ENCODE data around the gene DENND10. TPM values are rescaled to one million over a fixed set of nuclear protein-coding genes. Genes with fewer than 3 reads are reported as not detected.

Gene DENND10
- total RNA-seq, 2 experiments from 2014 or later, result 40.4 to 45.6 TPM

DNA sequence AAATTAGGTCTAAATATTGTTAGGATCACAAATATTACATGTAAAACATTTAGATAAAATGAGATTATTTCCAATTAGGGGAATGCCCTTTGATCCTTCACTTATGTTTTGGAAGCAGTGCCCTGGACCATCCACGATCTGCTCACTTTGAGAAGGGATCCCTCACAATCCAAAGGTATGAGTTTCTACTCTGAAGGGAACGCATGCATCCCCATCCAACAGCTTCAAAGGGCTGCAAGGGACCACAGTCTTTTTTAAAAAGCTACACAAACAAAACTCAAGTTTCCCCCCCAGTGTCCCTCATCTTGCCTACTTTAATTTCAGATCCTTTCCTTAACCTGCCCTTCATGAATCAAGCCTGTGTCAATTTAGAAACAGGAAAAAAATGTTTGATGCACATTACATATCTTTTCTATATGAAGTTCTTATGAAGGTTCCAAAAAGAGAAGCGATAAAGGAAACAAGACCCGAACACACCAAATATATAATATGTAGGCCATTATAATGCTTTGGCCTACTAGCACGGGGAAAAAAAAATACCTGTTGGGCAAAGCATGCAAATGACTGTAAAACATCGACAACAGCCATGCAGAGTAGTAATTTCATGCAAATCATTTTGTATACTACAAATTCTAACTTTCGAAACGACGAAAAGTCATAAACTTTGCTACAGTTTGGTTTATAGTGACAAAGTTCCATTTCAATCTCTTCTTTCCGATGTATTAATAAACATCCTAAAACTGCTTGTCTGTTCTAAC is 25.3 kb upstream of the DENND10 start:
- Mint-ChIP-seq H3K9me3 (no peaks in the 10 kb centered on the region), H3K36me3 (ENCODE audit: low read depth) (peaks cover 39% of the 10 kb centered on the region), H3K4me3 (peak overlapping the region; percentile 100), H3K27ac (peak overlapping the region; percentile 99), H3K27me3 (no peaks in the 10 kb centered on the region), H3K4me1 (ENCODE audit: low read depth) (peaks cover 66% of the 10 kb centered on the region)
- DNase-seq (no peak), ATAC-seq (ENCODE audit: poor library complexity) (no peak)
- peaks cover 3% of the 10 kb centered on the region for H3K36me3 ChIP-seq (ENCODE audit: insufficient read depth, low read length)
- no peaks in the 10 kb centered on the region for H3K9me3 ChIP-seq (ENCODE audit: control insufficient read depth in 1 of 2, insufficient read depth in 1 of 2, low read length in 2 of 2)
- no peaks in the 10 kb centered on the region for H3K27me3 ChIP-seq (ENCODE audit: control insufficient read depth in 1 of 2, insufficient read depth in 2 of 2, low read length in 2 of 2)
- TF ChIP-seq, protein P1, sequence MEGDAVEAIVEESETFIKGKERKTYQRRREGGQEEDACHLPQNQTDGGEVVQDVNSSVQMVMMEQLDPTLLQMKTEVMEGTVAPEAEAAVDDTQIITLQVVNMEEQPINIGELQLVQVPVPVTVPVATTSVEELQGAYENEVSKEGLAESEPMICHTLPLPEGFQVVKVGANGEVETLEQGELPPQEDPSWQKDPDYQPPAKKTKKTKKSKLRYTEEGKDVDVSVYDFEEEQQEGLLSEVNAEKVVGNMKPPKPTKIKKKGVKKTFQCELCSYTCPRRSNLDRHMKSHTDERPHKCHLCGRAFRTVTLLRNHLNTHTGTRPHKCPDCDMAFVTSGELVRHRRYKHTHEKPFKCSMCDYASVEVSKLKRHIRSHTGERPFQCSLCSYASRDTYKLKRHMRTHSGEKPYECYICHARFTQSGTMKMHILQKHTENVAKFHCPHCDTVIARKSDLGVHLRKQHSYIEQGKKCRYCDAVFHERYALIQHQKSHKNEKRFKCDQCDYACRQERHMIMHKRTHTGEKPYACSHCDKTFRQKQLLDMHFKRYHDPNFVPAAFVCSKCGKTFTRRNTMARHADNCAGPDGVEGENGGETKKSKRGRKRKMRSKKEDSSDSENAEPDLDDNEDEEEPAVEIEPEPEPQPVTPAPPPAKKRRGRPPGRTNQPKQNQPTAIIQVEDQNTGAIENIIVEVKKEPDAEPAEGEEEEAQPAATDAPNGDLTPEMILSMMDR (IDR thresholded peaks at IDR 0.05), result no peak
- H3K4me1 ChIP-seq (ENCODE audit: insufficient read depth, low read length), result peaks cover 48% of the 10 kb centered on the region
- ChIA-PET POLR2A (interaction anchor here (0.9 to 5.1 kb wide), 7 partner anchors 8 to 47 kb away, joined by 4 to 41 read pairs (median 5); partner anchors contain the start of gene DENND10), CTCF (interaction anchor here (0.6 to 1.5 kb wide), 2 partner anchors 26 to 679 kb away, joined by 3 to 4 read pairs; partner anchors contain the start of gene DENND10)
- peak overlapping the region; percentile 99 for H3K4me3 ChIP-seq (ENCODE audit: low read length)
- intact Hi-C loops (cut with DNase I, micrococcal nuclease), result loop anchor here (5.0 to 10.0 kb wide), 3 partner anchors 324 to 794 kb away; partner anchors contain the start of genes CACUL1 (in 1 of the 2), MCMBP (in 1 of the 2) and TIAL1 (in 1 of the 2)
- H3K27ac ChIP-seq (ENCODE audit: low read depth in 1 of 2, low read length in 2 of 2), result peak overlapping the region in 1 of 2 donors; percentile 33

DNA sequence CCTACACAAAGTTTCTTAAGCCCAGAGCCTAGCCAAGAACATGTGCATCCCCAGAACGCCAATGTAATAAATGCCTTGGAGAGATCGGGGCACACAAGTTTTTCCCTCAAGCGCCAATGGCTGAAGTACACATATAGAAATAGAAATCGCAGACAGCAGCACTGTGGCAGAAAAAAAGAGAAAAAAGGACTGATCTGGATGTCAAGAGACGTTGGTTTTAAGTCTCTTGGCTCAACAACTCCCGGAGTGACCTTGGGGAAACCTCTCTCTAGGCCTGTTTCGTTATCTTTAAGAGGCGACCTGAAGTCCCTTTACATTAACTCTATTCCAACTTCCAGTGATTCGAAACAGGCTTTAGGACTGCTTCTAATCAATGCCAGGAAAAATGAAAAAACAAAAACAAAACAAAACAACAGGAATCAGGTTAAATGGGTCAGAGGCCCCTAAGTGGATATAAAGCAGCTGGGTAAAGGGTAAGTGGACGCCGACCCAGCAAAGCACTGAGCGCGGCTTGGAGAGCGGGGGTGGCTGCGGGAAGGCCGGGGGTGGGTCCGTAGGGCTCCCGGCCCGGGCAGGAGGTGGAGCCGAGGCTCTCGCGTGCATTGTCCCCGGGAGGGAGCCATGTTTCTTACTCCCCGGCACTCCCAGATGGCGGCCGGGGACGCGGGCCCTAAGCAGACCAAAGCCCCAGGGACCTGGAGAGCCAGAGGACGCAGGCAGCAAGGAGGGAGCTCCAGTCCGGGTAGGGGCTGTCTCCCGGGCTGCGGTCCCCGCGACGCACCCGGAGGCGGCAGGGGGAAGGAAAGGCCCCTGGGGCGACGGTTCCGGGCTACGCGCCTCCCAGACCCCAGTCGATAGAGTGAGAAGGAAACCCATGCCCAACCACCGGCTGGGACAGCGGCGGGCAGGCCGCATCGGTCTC is 24.1 kb upstream of the DENND10 start:
- no peaks in the 10 kb centered on the region for H3K9me3 ChIP-seq (ENCODE audit: control insufficient read depth in 1 of 2, insufficient read depth in 1 of 2, low read length in 2 of 2)
- H3K27me3 ChIP-seq (ENCODE audit: control insufficient read depth in 1 of 2, insufficient read depth in 2 of 2, low read length in 2 of 2), result no peaks in the 10 kb centered on the region
- ChIA-PET POLR2A (interaction anchor here (0.6 to 5.1 kb wide), 17 partner anchors 10 to 793 kb away, joined by 3 to 41 read pairs (median 4); partner anchors contain the start of genes CACUL1, DENND10, MCMBP and PRDX3), CTCF (interaction anchor here (1.7 kb wide), 1 partner anchor 365 kb away, joined by 3 read pairs; no protein-coding TSS in a partner anchor)
- ATAC-seq (ENCODE audit: poor library complexity) (peak; percentile 55), DNase-seq (peak; percentile 27 to 83 (median 55))
- peak overlapping the region; percentile 99 for H3K4me3 ChIP-seq (ENCODE audit: low read length)
- H3K9me3 Mint-ChIP-seq, result no peaks in the 10 kb centered on the region
- H3K27ac Mint-ChIP-seq, result peak overlapping the region; percentile 99
- peaks cover 3% of the 10 kb centered on the region for H3K36me3 ChIP-seq (ENCODE audit: insufficient read depth, low read length)
- peaks cover 38% of the 10 kb centered on the region for H3K4me1 ChIP-seq (ENCODE audit: insufficient read depth, low read length)
- peak overlapping the region; percentile 92 to 96 for H3K27ac ChIP-seq (ENCODE audit: low read depth in 1 of 2, low read length in 2 of 2)
- peaks cover 66% of the 10 kb centered on the region for H3K4me1 Mint-ChIP-seq (ENCODE audit: low read depth)
- intact Hi-C loops (cut with DNase I, micrococcal nuclease), result loop anchor here (1.0 to 10.0 kb wide), 7 partner anchors 24 to 792 kb away; partner anchors contain the start of genes TIAL1 (in 2 of the 2), CACUL1 (in 1 of the 2), DENND10 (in 1 of the 2) and MCMBP (in 1 of the 2)
- peak overlapping the region; percentile 100 for H3K4me3 Mint-ChIP-seq
- H3K36me3 Mint-ChIP-seq (ENCODE audit: low read depth), result peaks cover 34% of the 10 kb centered on the region
- H3K27me3 Mint-ChIP-seq, result no peaks in the 10 kb centered on the region
- TF ChIP-seq, protein P1 (IDR thresholded peaks at IDR 0.05), result no peak
